HL-60 (cell line): ENCODE data around the gene ITGAD.

Source experiments
- DNase-seq, 2 experiments: peaks; one replicate each; pipeline ENCODE4 v3.0.0-alpha.2; 2010 to 2020; ENCODE audit warnings: low read depth in 1 of 2, low spot score in 1 of 2
- H3K27ac ChIP-seq: fragments of 250-450 bp; sonication (Bioruptor Pico); replicated peaks from 2 replicates; pipeline ENCODE4 v1.5.1; 2020; ENCODE audit warnings: mild to moderate bottlenecking, moderate library complexity
- H3K27me3 ChIP-seq: fragments of 250-450 bp; sonication (Bioruptor Pico); 2 replicates; pipeline ENCODE4 v1.5.1; 2021; ENCODE audit warnings: mild to moderate bottlenecking, moderate library complexity; ENCODE audit not compliant: insufficient read depth, poor library complexity, severe bottlenecking
- H3K4me3 ChIP-seq: replicated peaks from 2 replicates; pipeline ENCODE4 v1.5.1; 2011; ENCODE audit warnings: mild to moderate bottlenecking, control low read depth, low read length; ENCODE audit not compliant: insufficient read depth
- CTCF ChIP-seq: IDR thresholded peaks from one replicate; pipeline ENCODE4 v1.5.1; 2011; ENCODE audit warnings: low read length, control low read depth, inconsistent platforms; ENCODE audit not compliant: insufficient read depth
- GABPA ChIP-seq: IDR thresholded peaks from 2 replicates; pipeline ENCODE4 v1.6.1; 2012; ENCODE audit warnings: low read depth
- POLR2AphosphoS5 ChIP-seq: IDR thresholded peaks from 2 replicates; pipeline ENCODE4 v1.6.1; 2012; ENCODE audit warnings: low read depth
- REST ChIP-seq: IDR thresholded peaks from 2 replicates; pipeline ENCODE4 v1.6.1; 2012; ENCODE audit warnings: low read depth; ENCODE audit not compliant: insufficient replicate concordance
- SPI1 ChIP-seq: IDR thresholded peaks from 2 replicates; pipeline ENCODE4 v1.6.1; 2012; ENCODE audit warnings: low read depth, mild to moderate bottlenecking, borderline replicate concordance

Gene ITGAD

GRCh38 chr16:31461201-31461920, 68.2 kb downstream of the ITGAD start:
- no peak for DNase-seq
- no peak overlapping the region; the same call in 1 of the 2 replicates for H3K27ac ChIP-seq
- no peak for TF ChIP-seq CTCF
- no peak for TF ChIP-seq REST
- H3K4me3 ChIP-seq, result no peak overlapping the region
- no peaks in the 10 kb centered on the region for H3K27me3 ChIP-seq

- TF ChIP-seq POLR2AphosphoS5 (no peak), GABPA (no peak), REST (no peak)
- H3K27ac ChIP-seq, result no peak overlapping the region
Measured at GRCh38 chr16:31461921-31462804, 69.0 kb downstream of the ITGAD start.

GRCh38 chr16:31464348-31464769, 71.2 kb downstream of the ITGAD start:
- Histone ChIP-seq H3K27me3 (no peaks in the 10 kb centered on the region), H3K4me3 (no peak overlapping the region), H3K27ac (no peak overlapping the region)
- TF ChIP-seq SPI1 (no peak), REST (no peak), CTCF (no peak), POLR2AphosphoS5 (no peak), GABPA (no peak)
- no peak for DNase-seq

More at GRCh38 chr16:31461921-31462804, 69.0 kb downstream of the ITGAD start:
- Histone ChIP-seq H3K4me3 (no peak overlapping the region), H3K27me3 (no peaks in the 10 kb centered on the region)
- DNase-seq, result no peak
